ENCODE results near the gene FNDC7. TPM values are rescaled to one million over a fixed set of nuclear protein-coding genes. Genes with fewer than 3 reads are reported as not detected.

Gene FNDC7
- total RNA-seq, 1 donor: not detected

- Histone ChIP-seq H3K79me2 (ENCODE audit: insufficient read depth, low read length) (no peaks in the 10 kb centered on the region), H3K4me2 (ENCODE audit: insufficient read depth, low read length) (peak overlapping the region; percentile 77), H2AFZ (ENCODE audit: low read length) (peak overlapping the region; percentile 62), H3K9me3 (ENCODE audit: low read depth, low read length) (no peaks in the 10 kb centered on the region), H4K20me1 (ENCODE audit: insufficient read depth, low read length) (no peaks in the 10 kb centered on the region), H3K27ac (ENCODE audit: low read depth, low read length) (peak overlapping the region; percentile 93), H3K4me3 (ENCODE audit: insufficient read depth, low read length) (peak overlapping the region; percentile 29), H3K4me1 (ENCODE audit: insufficient read depth, low read length) (peaks cover 47% of the 10 kb centered on the region), H3K36me3 (ENCODE audit: insufficient read depth, low read length) (no peaks in the 10 kb centered on the region), H3K27me3 (ENCODE audit: insufficient read depth, low read length) (no peaks in the 10 kb centered on the region)
- DNase-seq (ENCODE audit: insufficient read length, low spot score, missing footprints): peak; percentile 87
- TF ChIP-seq CTCF (IDR thresholded peaks at IDR 0.05; ENCODE audit: extremely low read depth, low read depth, low read length): no peak
Observed at GRCh38 chr1:108719656-108720435, 7.1 kb downstream of the FNDC7 start.

GRCh38 chr1:108722292-108722691 is 9.6 kb downstream of the FNDC7 start:
- no peaks in the 10 kb centered on the region for H3K9me3 ChIP-seq (ENCODE audit: low read depth, low read length)
- H3K4me1 ChIP-seq (ENCODE audit: insufficient read depth, low read length): peaks cover 33% of the 10 kb centered on the region
- peak overlapping the region; percentile 63 for H3K4me2 ChIP-seq (ENCODE audit: insufficient read depth, low read length)
- TF ChIP-seq CTCF (IDR thresholded peaks at IDR 0.05; ENCODE audit: extremely low read depth, low read depth, low read length): no peak
- no peak for DNase-seq (ENCODE audit: insufficient read length, low spot score, missing footprints)
- H2AFZ ChIP-seq (ENCODE audit: low read length): peak overlapping the region; percentile 80
- H3K36me3 ChIP-seq (ENCODE audit: insufficient read depth, low read length): no peaks in the 10 kb centered on the region
- peak overlapping the region; percentile 4 for H3K4me3 ChIP-seq (ENCODE audit: insufficient read depth, low read length)
- no peak overlapping the region for H3K27ac ChIP-seq (ENCODE audit: low read depth, low read length)
- H3K27me3 ChIP-seq (ENCODE audit: insufficient read depth, low read length): no peaks in the 10 kb centered on the region
- H3K79me2 ChIP-seq (ENCODE audit: insufficient read depth, low read length): no peaks in the 10 kb centered on the region
- no peaks in the 10 kb centered on the region for H4K20me1 ChIP-seq (ENCODE audit: insufficient read depth, low read length)

- H3K9me3 ChIP-seq (ENCODE audit: low read depth, low read length): no peaks in the 10 kb centered on the region
- no peaks in the 10 kb centered on the region for H3K79me2 ChIP-seq (ENCODE audit: insufficient read depth, low read length)
- H3K36me3 ChIP-seq (ENCODE audit: insufficient read depth, low read length): no peaks in the 10 kb centered on the region
- peaks cover 12% of the 10 kb centered on the region for H3K4me1 ChIP-seq (ENCODE audit: insufficient read depth, low read length)
- no peak overlapping the region for H3K4me2 ChIP-seq (ENCODE audit: insufficient read depth, low read length)
- no peak for TF ChIP-seq CTCF (IDR thresholded peaks at IDR 0.05; ENCODE audit: extremely low read depth, low read depth, low read length)
- H3K4me3 ChIP-seq (ENCODE audit: insufficient read depth, low read length): no peak overlapping the region
- no peak overlapping the region for H3K27ac ChIP-seq (ENCODE audit: low read depth, low read length)
- no peak overlapping the region for H2AFZ ChIP-seq (ENCODE audit: low read length)
- no peak for DNase-seq (ENCODE audit: insufficient read length, low spot score, missing footprints)
- H3K27me3 ChIP-seq (ENCODE audit: insufficient read depth, low read length): no peaks in the 10 kb centered on the region
- no peaks in the 10 kb centered on the region for H4K20me1 ChIP-seq (ENCODE audit: insufficient read depth, low read length)
Observed at GRCh38 chr1:108725906-108726305, 13.2 kb downstream of the FNDC7 start.

- no peaks in the 10 kb centered on the region for H3K36me3 ChIP-seq (ENCODE audit: insufficient read depth, low read length)
- no peaks in the 10 kb centered on the region for H3K79me2 ChIP-seq (ENCODE audit: insufficient read depth, low read length)
- peaks cover 4% of the 10 kb centered on the region for H3K4me1 ChIP-seq (ENCODE audit: insufficient read depth, low read length)
- no peak for DNase-seq (ENCODE audit: insufficient read length, low spot score, missing footprints)
- no peaks in the 10 kb centered on the region for H3K9me3 ChIP-seq (ENCODE audit: low read depth, low read length)
- no peak overlapping the region for H3K4me3 ChIP-seq (ENCODE audit: insufficient read depth, low read length)
- H3K27ac ChIP-seq (ENCODE audit: low read depth, low read length): no peak overlapping the region
- no peak overlapping the region for H3K4me2 ChIP-seq (ENCODE audit: insufficient read depth, low read length)
- H2AFZ ChIP-seq (ENCODE audit: low read length): no peak overlapping the region
- H3K27me3 ChIP-seq (ENCODE audit: insufficient read depth, low read length): no peaks in the 10 kb centered on the region
- TF ChIP-seq CTCF (IDR thresholded peaks at IDR 0.05; ENCODE audit: extremely low read depth, low read depth, low read length): no peak
- no peaks in the 10 kb centered on the region for H4K20me1 ChIP-seq (ENCODE audit: insufficient read depth, low read length)
Observed at GRCh38 chr1:108728327-108728923, 15.7 kb downstream of the FNDC7 start.

All from osteoblast (primary cell).